CD14-positive monocyte (primary cell): Measurements from ENCODE around the gene HOXB4. TPM values are rescaled to one million over a fixed set of nuclear protein-coding genes. Genes with fewer than 3 reads are reported as not detected.
A peak's percentile ranks its signal among the peaks of the same experiment; 100 is the strongest.

Experiments used
- DNase-seq, 3 donors: peaks; one replicate each; pipeline ENCODE4 v3.0.0-alpha.2; 2011 to 2022
- H2AFZ ChIP-seq: 2 replicates; pipeline ENCODE4 v1.6.0; 2012; ENCODE audit warnings: mild to moderate bottlenecking, low read depth, low read length, inconsistent platforms; ENCODE audit not compliant: insufficient read depth, poor library complexity, severe bottlenecking
- H3K27ac ChIP-seq, 2 donors: 1 replicate in 1 of 2; 2 replicates in 1 of 2; pipeline ENCODE4 v1.5.1; 2012 to 2013; ENCODE audit warnings: low read length in 2 of 2, control low read depth in 1 of 2, inconsistent platforms in 1 of 2, low read depth in 1 of 2, mild to moderate bottlenecking in 1 of 2
- H3K27me3 ChIP-seq, 2 donors: one replicate each; pipeline versions ENCODE4 v1.6.0 to v1.6.1; 2011 to 2013; ENCODE audit warnings: low read length in 2 of 2; ENCODE audit not compliant: control insufficient read depth in 2 of 2, insufficient read depth in 2 of 2
- H3K36me3 ChIP-seq, 2 donors: replicated peaks in 1 of 2; 1 replicate in 1 of 2; 2 replicates in 1 of 2; pipeline versions ENCODE4 v1.5.1 to v1.6.1; 2012 to 2013; ENCODE audit warnings: low read length in 2 of 2, control low read depth in 1 of 2, inconsistent platforms in 1 of 2, mild to moderate bottlenecking in 1 of 2; ENCODE audit not compliant: insufficient read depth in 2 of 2, control insufficient read depth in 1 of 2
- H3K4me1 ChIP-seq, 2 donors: 1 replicate in 1 of 2; 2 replicates in 1 of 2; pipeline versions ENCODE4 v1.5.1 to v1.6.1; 2012 to 2013; ENCODE audit warnings: low read length in 2 of 2, control low read depth in 1 of 2, inconsistent platforms in 1 of 2, mild to moderate bottlenecking in 1 of 2, moderate library complexity in 1 of 2; ENCODE audit not compliant: insufficient read depth in 2 of 2, control insufficient read depth in 1 of 2
- H3K4me2 ChIP-seq: replicated peaks from 2 replicates; pipeline ENCODE3; 2012; ENCODE audit warnings: low read length, moderate library complexity, mild to moderate bottlenecking; ENCODE audit not compliant: poor library complexity, severe bottlenecking; ENCODE audit errors: extremely low read depth
- H3K4me3 ChIP-seq, 3 experiments: fragments of 200-600 bp in 1 of 3; sonication (generic) in 1 of 3; replicated peaks in 1 of 3; 1 replicate in 2 of 3; 2 replicates in 1 of 3; pipeline ENCODE4 v1.5.1; 2011 to 2013; ENCODE audit warnings: low read length in 3 of 3, mild to moderate bottlenecking in 3 of 3, control low read depth in 2 of 3, low read depth in 2 of 3, inconsistent platforms in 1 of 3, moderate library complexity in 1 of 3
- H3K79me2 ChIP-seq: 2 replicates; pipeline ENCODE4 v1.6.0; 2012; ENCODE audit warnings: mild to moderate bottlenecking, control low read depth, inconsistent platforms, low read length, moderate library complexity; ENCODE audit not compliant: insufficient read depth
- H3K9ac ChIP-seq: 2 replicates; pipeline ENCODE4 v1.6.0; 2017; ENCODE audit warnings: low read length, mild to moderate bottlenecking; ENCODE audit not compliant: insufficient read depth, poor library complexity, severe bottlenecking
- H3K9me3 ChIP-seq, 2 donors: replicated peaks in 1 of 2; 1 replicate in 1 of 2; 2 replicates in 1 of 2; pipeline versions ENCODE4 v1.5.1 to v1.6.1; 2012 to 2013; ENCODE audit warnings: low read length in 2 of 2, control low read depth in 1 of 2; ENCODE audit not compliant: control insufficient read depth in 1 of 2, insufficient read depth in 1 of 2
- H4K20me1 ChIP-seq: 2 replicates; pipeline ENCODE4 v1.6.0; 2012; ENCODE audit warnings: mild to moderate bottlenecking, low read length, control low read depth, moderate library complexity; ENCODE audit not compliant: insufficient read depth
- H3K27ac Mint-ChIP-seq, 7 donors: one replicate each; pipeline ENCODE4 v1.8.0; 2020; ENCODE audit warnings: mild to moderate bottlenecking in 7 of 7, mixed read lengths in 7 of 7, moderate library complexity in 6 of 7, inconsistent platforms in 2 of 7
- H3K27me3 Mint-ChIP-seq, 3 donors: one replicate each; pipeline ENCODE4 v1.8.0; 2021 to 2022; ENCODE audit warnings: low read depth in 3 of 3, mild to moderate bottlenecking in 3 of 3, mixed read lengths in 3 of 3, moderate library complexity in 3 of 3, inconsistent platforms in 1 of 3
- H3K36me3 Mint-ChIP-seq, 2 donors: one replicate each; pipeline ENCODE4 v1.8.0; 2020; ENCODE audit warnings: mixed read lengths in 2 of 2, inconsistent platforms in 1 of 2, mild to moderate bottlenecking in 1 of 2
- H3K4me1 Mint-ChIP-seq: one replicate; pipeline ENCODE4 v1.8.0; 2020; ENCODE audit warnings: mild to moderate bottlenecking, mixed read lengths
- H3K4me3 Mint-ChIP-seq, 2 donors: one replicate each; pipeline ENCODE4 v1.8.0; 2020; ENCODE audit warnings: mild to moderate bottlenecking in 2 of 2, mixed read lengths in 2 of 2, moderate library complexity in 1 of 2
- H3K9me3 Mint-ChIP-seq, 7 donors: one replicate each; pipeline ENCODE4 v1.8.0; 2020 to 2022; ENCODE audit warnings: mixed read lengths in 7 of 7, mild to moderate bottlenecking in 6 of 7, moderate library complexity in 6 of 7, inconsistent platforms in 2 of 7
- CTCF ChIP-seq: fragments of 200-600 bp; IDR thresholded peaks from one replicate; pipeline ENCODE4 v1.8.0; 2022; ENCODE audit warnings: antibody characterized with exemption, mild to moderate bottlenecking
- WGBS: methylation state at CpG from one replicate; pipeline ENCODE4 v1.1.5; 2013; ENCODE audit warnings: missing lambda C conversion rate; ENCODE audit not compliant: insufficient coverage; 5-methylcytosine and 5-hydroxymethylcytosine counted together
- intact Hi-C, 2 donors: fragments of 100-400 bp; cut with micrococcal nuclease; formaldehyde crosslinking; loops; one replicate each; pipeline versions ENCODE4 v1.15.0 to v1.15.1; 2023
- polyA plus RNA-seq, 3 donors: library from polyadenylated mRNA; depleted of rRNA in 1 of 3; unstranded in 2 of 3; stranded (reverse) in 1 of 3; fragments of 300-500 nt in 2 of 3; fragments of >200 nt in 1 of 3; fragmentation: Illumina TruSeq in 2 of 3; gene quantifications; 1 replicate in 2 of 3; 2 replicates in 1 of 3; pipeline ENCODE4 v1.2.3, GENCODE V29; 2012 to 2021

Gene HOXB4
- polyA plus RNA-seq, 3 donors: 0.16 TPM; not detected in 2

GRCh38 chr17:48619826-48620449, 41.8 kb upstream of the HOXB4 start:
- 84% methylated on average over 23 of the region's 32 CpGs for WGBS

More at GRCh38 chr17:48619826-48620449, 41.8 kb upstream of the HOXB4 start:
- peaks cover 0 to 20% (median 5%) of the 10 kb centered on the region in 7 donors for H3K9me3 Mint-ChIP-seq
- peaks cover 87 to 100% of the 10 kb centered on the region in 2 donors for H3K27me3 ChIP-seq
- no peak overlapping the region for H3K4me3 ChIP-seq
- H3K9ac ChIP-seq: no peak overlapping the region
- peak overlapping the region in 1 of 2 donors; percentile 69 for H3K4me3 Mint-ChIP-seq
- H3K4me1 ChIP-seq: peaks cover 0 to 2% of the 10 kb centered on the region in 2 donors
- DNase-seq: no peak
- no peaks in the 10 kb centered on the region for H3K79me2 ChIP-seq
- intact Hi-C loops: loop anchor here in 1 of 2 donors (5.0 kb wide), 2 partner anchors 283 to 593 kb away; no protein-coding TSS in a partner anchor
- H3K4me1 Mint-ChIP-seq: peaks cover 8% of the 10 kb centered on the region
- H3K36me3 ChIP-seq: no peaks in the 10 kb centered on the region
- H3K9me3 ChIP-seq: peaks cover 4 to 49% of the 10 kb centered on the region in 2 donors
- H3K27ac ChIP-seq: no peak overlapping the region
- H3K4me2 ChIP-seq: no peak overlapping the region
- H2AFZ ChIP-seq: no peak overlapping the region
- H3K27me3 Mint-ChIP-seq: peaks cover 97 to 100% (median 98%) of the 10 kb centered on the region in 3 donors
- peaks cover 3 to 7% of the 10 kb centered on the region in 2 donors for H3K36me3 Mint-ChIP-seq
- no peaks in the 10 kb centered on the region for H4K20me1 ChIP-seq
- no peak for TF ChIP-seq CTCF
- H3K27ac Mint-ChIP-seq: no peak overlapping the region
